Endothelial cell of umbilical vein (primary cell): ENCODE results near the gene CLDN8. TPM values are rescaled to one million over a fixed set of nuclear protein-coding genes. Genes with fewer than 3 reads are reported as not detected.

ENCODE experiments used
- BruUV-seq: library from RNA; stranded (reverse); fragments of 400-500 nt; replicated peaks from 2 replicates; lab custom pipeline; 2021; lab: Mats Ljungman, UMichigan
- CTCF ChIA-PET: fragments of 300-600, 350-600 bp; sonication (Branson Sonifier 250); formaldehyde crosslinking; loops from one replicate; lab custom pipeline; 2021; ENCODE audit warnings: antibody characterized with exemption, inconsistent platforms; lab: Charles Lee
- POLR2A ChIA-PET: fragments of 300-600, 350-600 bp; sonication (Branson Sonifier 250); formaldehyde crosslinking; loops from one replicate; lab custom pipeline; 2021; ENCODE audit warnings: antibody characterized with exemption, inconsistent platforms; lab: Charles Lee
- DNase-seq: peaks from one replicate; pipeline ENCODE4 v3.0.0-alpha.2; 2011; ENCODE audit warnings: low read depth, low spot score
- FAIRE-seq: peaks from 2 replicates; lab custom pipeline; 2011; peaks lifted over from hg19 to GRCh38; lab: Jason Lieb, UNC
- H2AFZ ChIP-seq: 2 replicates; pipeline ENCODE4 v1.6.0; 2012; ENCODE audit warnings: low read depth, low read length, control low read depth, inconsistent platforms
- H3K27ac ChIP-seq: 2 replicates; pipeline ENCODE4 v1.5.1; 2011; ENCODE audit warnings: low read depth, mild to moderate bottlenecking, control low read depth, low read length, moderate library complexity; ENCODE audit not compliant: insufficient read depth
- H3K27me3 ChIP-seq, 2 experiments: 2 replicates each; pipeline versions ENCODE4 v1.6.0 to v1.6.1; 2011; ENCODE audit warnings: low read length in 2 of 2, mixed read lengths in 1 of 2; ENCODE audit not compliant: control insufficient read depth in 2 of 2, insufficient read depth in 2 of 2
- H3K36me3 ChIP-seq, 2 experiments: 2 replicates in 1 of 2; 3 replicates in 1 of 2; pipeline ENCODE4 v1.5.1; 2011; ENCODE audit warnings: low read length in 2 of 2, mild to moderate bottlenecking in 1 of 2, moderate library complexity in 1 of 2; ENCODE audit not compliant: control insufficient read depth in 2 of 2, insufficient read depth in 2 of 2; ENCODE audit errors: extremely low read depth in 1 of 2
- H3K4me1 ChIP-seq: 3 replicates; pipeline ENCODE4 v1.5.1; 2011; ENCODE audit warnings: mild to moderate bottlenecking, low read length; ENCODE audit not compliant: control insufficient read depth, insufficient read depth; ENCODE audit errors: extremely low read depth
- H3K4me2 ChIP-seq: 2 replicates; pipeline ENCODE4 v1.6.1; 2011; ENCODE audit warnings: low read length, control low read depth, mixed read lengths; ENCODE audit not compliant: insufficient read depth
- H3K4me3 ChIP-seq, 3 experiments: fragments of 200-600 bp in 1 of 3; sonication (generic), shearing (Covaris generic) in 1 of 3; replicated peaks in 1 of 3; 2 replicates each; pipeline ENCODE4 v1.5.1; 2011 to 2016; ENCODE audit warnings: control low read depth in 3 of 3, low read length in 3 of 3, mild to moderate bottlenecking in 2 of 3, inconsistent platforms in 1 of 3, low read depth in 1 of 3, moderate library complexity in 1 of 3; ENCODE audit not compliant: insufficient read depth in 1 of 3
- H3K79me2 ChIP-seq: 2 replicates; pipeline ENCODE4 v1.6.0; 2012; ENCODE audit warnings: low read length, inconsistent platforms; ENCODE audit not compliant: control insufficient read depth, insufficient read depth
- H3K9ac ChIP-seq: replicated peaks from 2 replicates; pipeline ENCODE3; 2011; ENCODE audit warnings: low read length, control low read depth; ENCODE audit not compliant: insufficient read depth; ENCODE audit errors: extremely low read depth
- H3K9me1 ChIP-seq: replicated peaks from 3 replicates; pipeline ENCODE4 v1.6.0; 2011; ENCODE audit warnings: mild to moderate bottlenecking, low read length; ENCODE audit not compliant: control insufficient read depth, insufficient read depth; ENCODE audit errors: extremely low read depth
- H3K9me3 ChIP-seq: replicated peaks from 2 replicates; pipeline ENCODE4 v1.5.1; 2012; ENCODE audit warnings: low read length, inconsistent platforms; ENCODE audit not compliant: control insufficient read depth, insufficient read depth
- H4K20me1 ChIP-seq: replicated peaks from 2 replicates; pipeline ENCODE3; 2011; ENCODE audit warnings: mild to moderate bottlenecking, low read length; ENCODE audit not compliant: control insufficient read depth, insufficient read depth; ENCODE audit errors: extremely low read depth
- EZH2 ChIP-seq: IDR thresholded peaks from 2 replicates; pipeline ENCODE4 v1.6.1; 2012; ENCODE audit warnings: borderline replicate concordance, low read depth, mild to moderate bottlenecking, moderate library complexity, low read length, inconsistent platforms; ENCODE audit not compliant: severe bottlenecking
- FOS ChIP-seq: IDR thresholded peaks from 2 replicates; pipeline ENCODE4 v1.6.1; 2011; ENCODE audit warnings: mild to moderate bottlenecking, low read length, moderate library complexity, borderline replicate concordance; ENCODE audit not compliant: insufficient read depth
- GATA2 ChIP-seq: IDR thresholded peaks from 2 replicates; pipeline ENCODE4 v1.7.0; 2011; ENCODE audit warnings: low read depth, mild to moderate bottlenecking, moderate library complexity, mixed read lengths, low read length; ENCODE audit not compliant: insufficient read length, insufficient read depth
- JUN ChIP-seq: IDR thresholded peaks from 2 replicates; pipeline ENCODE4 v1.6.1; 2011; ENCODE audit warnings: borderline replicate concordance, low read depth; ENCODE audit not compliant: insufficient read length, insufficient read depth
- MYC ChIP-seq: IDR thresholded peaks from one replicate; pipeline ENCODE4 v1.6.1; 2011; ENCODE audit warnings: mild to moderate bottlenecking, low read depth, low read length
- POLR2AphosphoS5 ChIP-seq: IDR thresholded peaks from 2 replicates; pipeline ENCODE4 v1.6.1; 2012; ENCODE audit warnings: low read depth, mild to moderate bottlenecking, control low read depth, low read length, moderate library complexity; ENCODE audit not compliant: insufficient read depth
- dilution Hi-C: fragments of 300-500 bp; cut with MboI; formaldehyde crosslinking; loops from one replicate; pipeline ENCODE4 v1.15.0; 2019; ENCODE audit warnings: low sequenced_read_pairs; ENCODE audit not compliant: extremely low pct_ligation_motif_present
- intact Hi-C: fragments of 100-400 bp; cut with micrococcal nuclease; formaldehyde crosslinking; loops from one replicate; pipeline ENCODE4 v1.10.0; 2022
- polyA plus RNA-seq, 4 experiments: library from polyadenylated mRNA; depleted of rRNA in 3 of 4; stranded (reverse) in 3 of 4; unstranded in 1 of 4; fragments of >200 nt; gene quantifications; 2 replicates each; pipeline versions ENCODE4 v1.2.1 to v1.2.3, GENCODE V29; 2011 to 2012; ENCODE audit warnings: missing spikeins in 1 of 4
- total RNA-seq: library from RNA; stranded (reverse); gene quantifications from 2 replicates; pipeline ENCODE4 v1.2.3, GENCODE V29; 2021
- TF ChIP-seq, protein P1 (sequence below): IDR thresholded peaks from 2 replicates; pipeline ENCODE4 v1.6.1; 2011; ENCODE audit not compliant: insufficient read depth, insufficient read length

The CLDN8 gene
- total and polyA plus RNA-seq, 2 donors (not counting 3 experiments of a cell fraction or from before 2014, with no cell fraction given) = not detected

DNA sequence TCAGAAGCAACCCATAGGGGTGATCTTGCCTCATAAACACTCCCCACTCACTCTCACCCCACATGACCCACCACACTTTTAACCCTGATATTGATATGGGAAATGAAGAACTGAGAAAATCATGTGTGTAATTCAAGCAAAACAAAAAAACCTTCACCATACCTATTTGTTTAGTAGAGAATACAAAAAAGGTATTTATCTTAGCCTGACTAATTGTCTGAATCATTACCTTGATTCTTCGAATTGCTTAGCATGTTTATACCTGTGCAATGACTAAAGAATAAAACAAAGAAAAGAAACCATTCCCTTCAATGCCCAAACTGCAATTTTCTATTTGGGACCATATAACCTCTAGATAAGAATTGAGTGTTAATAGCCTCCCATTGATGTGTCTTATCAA, 51.1 kb downstream of the CLDN8 start:
- H3K4me1 ChIP-seq = no peaks in the 10 kb centered on the region
- ChIA-PET POLR2A (no interaction called here), CTCF (no interaction called here)
- no peak for TF ChIP-seq POLR2AphosphoS5
- no peak for TF ChIP-seq FOS
- no peak for TF ChIP-seq EZH2
- no peak for TF ChIP-seq GATA2
- no peak for TF ChIP-seq MYC
- no peak for TF ChIP-seq JUN
- TF ChIP-seq, protein P1, sequence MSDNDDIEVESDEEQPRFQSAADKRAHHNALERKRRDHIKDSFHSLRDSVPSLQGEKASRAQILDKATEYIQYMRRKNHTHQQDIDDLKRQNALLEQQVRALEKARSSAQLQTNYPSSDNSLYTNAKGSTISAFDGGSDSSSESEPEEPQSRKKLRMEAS = no peak
- FAIRE-seq (no peak), DNase-seq (no peak)
- no peaks in the 10 kb centered on the region for H3K27me3 ChIP-seq
- H3K4me2 ChIP-seq = no peak overlapping the region
- H2AFZ ChIP-seq = no peak overlapping the region
- intact Hi-C loops (no loop called here), dilution Hi-C loops (no loop called here)
- no peaks in the 10 kb centered on the region for H3K36me3 ChIP-seq
- H3K27ac ChIP-seq = no peak overlapping the region
- H3K79me2 ChIP-seq = no peaks in the 10 kb centered on the region
- no peaks in the 10 kb centered on the region for H4K20me1 ChIP-seq
- peaks cover 3% of the 10 kb centered on the region for H3K9me3 ChIP-seq
- H3K9ac ChIP-seq = no peak overlapping the region
- BruUV-seq = no TSS peak
- H3K4me3 ChIP-seq = no peak overlapping the region
- H3K9me1 ChIP-seq = no peaks in the 10 kb centered on the region

Other genes with a start within 250 kb of the CLDN8 start
- not detected in 2 replicates for gene CLDN17, start 49.3 kb downstream of the CLDN8 start, total RNA-seq
- gene CLDN17, start 49.3 kb downstream of the CLDN8 start, polyA plus RNA-seq = not detected in 2 replicates
- not detected in 2 replicates for gene KRTAP24-1, start 66.9 kb upstream of the CLDN8 start, total RNA-seq
- gene KRTAP24-1, start 66.9 kb upstream of the CLDN8 start, polyA plus RNA-seq = not detected in 2 replicates
- not detected in 2 replicates for gene KRTAP25-1, start 73.4 kb upstream of the CLDN8 start, total RNA-seq
- not detected in 2 replicates for gene KRTAP25-1, start 73.4 kb upstream of the CLDN8 start, polyA plus RNA-seq
- gene KRTAP26-1, start 104.2 kb upstream of the CLDN8 start, total RNA-seq = not detected in 2 replicates
- not detected in 2 replicates for gene KRTAP26-1, start 104.2 kb upstream of the CLDN8 start, polyA plus RNA-seq
- gene KRTAP27-1, start 121.6 kb upstream of the CLDN8 start, total RNA-seq = not detected in 2 replicates
- gene KRTAP27-1, start 121.6 kb upstream of the CLDN8 start, polyA plus RNA-seq = not detected in 2 replicates
- not detected in 2 replicates for gene KRTAP23-1, start 132.5 kb upstream of the CLDN8 start, total RNA-seq
- gene KRTAP23-1, start 132.5 kb upstream of the CLDN8 start, polyA plus RNA-seq = not detected in 2 replicates
- gene KRTAP13-2, start 156.2 kb upstream of the CLDN8 start, total RNA-seq = not detected in 2 replicates
- gene KRTAP13-2, start 156.2 kb upstream of the CLDN8 start, polyA plus RNA-seq = not detected in 2 replicates
- gene KRTAP13-1, start 179.9 kb upstream of the CLDN8 start, total RNA-seq = not detected in 2 replicates
- not detected in 2 replicates for gene KRTAP13-1, start 179.9 kb upstream of the CLDN8 start, polyA plus RNA-seq
- gene KRTAP13-3, start 209.8 kb upstream of the CLDN8 start, total RNA-seq = not detected in 2 replicates
- gene KRTAP13-3, start 209.8 kb upstream of the CLDN8 start, polyA plus RNA-seq = not detected in 2 replicates
- gene KRTAP13-4, start 214.1 kb upstream of the CLDN8 start, total RNA-seq = not detected in 2 replicates
- not detected in 2 replicates for gene KRTAP13-4, start 214.1 kb upstream of the CLDN8 start, polyA plus RNA-seq
- gene KRTAP15-1, start 224.2 kb upstream of the CLDN8 start, total RNA-seq = not detected in 2 replicates
- not detected in 2 replicates for gene KRTAP15-1, start 224.2 kb upstream of the CLDN8 start, polyA plus RNA-seq